GM19455 (cell line): ENCODE data around the gene PTPRN2.
"Not testable (repeated sequence)": the region's sequence is repeated elsewhere in the genome, so short reads cannot be mapped to it uniquely, and the experiment has no call there.

Experiments
- ATAC-seq: cut with Tn5 transposase; IDR thresholded peaks from one replicate; pipeline ENCODE4 v1.9.1; 2021; ENCODE audit not compliant: unreplicated experiment

Gene PTPRN2

GRCh38 chr7:158356454-158356853 lies 231.2 kb downstream of the PTPRN2 start:
- ATAC-seq = no peak

GRCh38 chr7:158355456-158356065 lies 232.1 kb downstream of the PTPRN2 start:
- ATAC-seq = no peak

GRCh38 chr7:158354861-158355260 lies 232.8 kb downstream of the PTPRN2 start:
- ATAC-seq = no peak

GRCh38 chr7:158353606-158354570 lies 233.7 kb downstream of the PTPRN2 start:
- ATAC-seq = no peak

GRCh38 chr7:158351899-158352729 lies 235.5 kb downstream of the PTPRN2 start:
- not testable (repeated sequence) for ATAC-seq

- no peak for ATAC-seq
Measured at GRCh38 chr7:158351481-158351880, 236.1 kb downstream of the PTPRN2 start.

GRCh38 chr7:158351051-158351450 lies 236.6 kb downstream of the PTPRN2 start:
- no peak for ATAC-seq

GRCh38 chr7:158350166-158350900 lies 237.3 kb downstream of the PTPRN2 start:
- ATAC-seq = no peak

GRCh38 chr7:158348446-158348845 lies 239.2 kb downstream of the PTPRN2 start:
- ATAC-seq = no peak

- ATAC-seq = not testable (repeated sequence)
Measured at GRCh38 chr7:158348039-158348438, 239.6 kb downstream of the PTPRN2 start.

- ATAC-seq = no peak
Measured at GRCh38 chr7:158345731-158346130, 241.9 kb downstream of the PTPRN2 start.

- ATAC-seq = no peak
Measured at GRCh38 chr7:158344706-158345300, 242.8 kb downstream of the PTPRN2 start.

GRCh38 chr7:158343936-158344455 lies 243.6 kb downstream of the PTPRN2 start:
- no peak for ATAC-seq

- ATAC-seq = no peak
Measured at GRCh38 chr7:158343526-158343925, 244.1 kb downstream of the PTPRN2 start.

- ATAC-seq = not testable (repeated sequence)
Measured at GRCh38 chr7:158341097-158341496, 246.5 kb downstream of the PTPRN2 start.

GRCh38 chr7:158336952-158337351 lies 250.7 kb downstream of the PTPRN2 start:
- not testable (repeated sequence) for ATAC-seq

- not testable (repeated sequence) for ATAC-seq
Measured at GRCh38 chr7:158332516-158332915, 255.1 kb downstream of the PTPRN2 start.

- not testable (repeated sequence) for ATAC-seq
Measured at GRCh38 chr7:158331826-158332450, 255.7 kb downstream of the PTPRN2 start.

- ATAC-seq = no peak
Measured at GRCh38 chr7:158329686-158330085, 257.9 kb downstream of the PTPRN2 start.
